Neural progenitor cell (in vitro differentiated cells): ENCODE measurements around the gene PLPP3. TPM values are rescaled to one million over a fixed set of nuclear protein-coding genes. Genes with fewer than 3 reads are reported as not detected.

ENCODE experiments used
- DNase-seq: peaks from one replicate; pipeline ENCODE4 v3.0.0-alpha.2; 2016; ENCODE audit warnings: low spot score
- H2AFZ ChIP-seq: fragments of 200-600 bp; sonication (generic); replicated peaks from 2 replicates; pipeline ENCODE4 v1.6.1; 2016; ENCODE audit warnings: antibody characterized with exemption
- H3F3A ChIP-seq: fragments of 200-600 bp; sonication (generic); 2 replicates; pipeline ENCODE4 v1.6.1; 2016; ENCODE audit warnings: antibody characterized with exemption, low read depth
- H3K27ac ChIP-seq: fragments of 200-600 bp; sonication (generic); 2 replicates; pipeline ENCODE4 v1.5.1; 2016; ENCODE audit warnings: mild to moderate bottlenecking
- H3K27me3 ChIP-seq: fragments of 200-600 bp; sonication (generic); 2 replicates; pipeline ENCODE4 v1.6.1; 2016; ENCODE audit warnings: mild to moderate bottlenecking, moderate library complexity
- H3K36me3 ChIP-seq: fragments of 200-600 bp; sonication (generic); 2 replicates; pipeline ENCODE4 v1.5.1; 2016
- H3K4me1 ChIP-seq: fragments of 200-600 bp; sonication (generic); 2 replicates; pipeline ENCODE4 v1.6.1; 2016; ENCODE audit warnings: mixed run types
- H3K4me2 ChIP-seq: fragments of 200-600 bp; sonication (generic); 2 replicates; pipeline ENCODE4 v1.6.1; 2016
- H3K4me3 ChIP-seq: fragments of 200-600 bp; sonication (generic); 2 replicates; pipeline ENCODE4 v1.5.1; 2016
- H3K79me2 ChIP-seq: fragments of 200-600 bp; sonication (generic); 2 replicates; pipeline ENCODE4 v1.6.1; 2016; ENCODE audit warnings: low read depth
- H3K9ac ChIP-seq: fragments of 200-600 bp; sonication (generic); 2 replicates; pipeline ENCODE4 v1.6.1; 2016
- H3K9me3 ChIP-seq: fragments of 200-600 bp; sonication (generic); 2 replicates; pipeline ENCODE4 v1.5.1; 2016; ENCODE audit warnings: low read depth
- H4K20me1 ChIP-seq: fragments of 200-600 bp; sonication (generic); 2 replicates; pipeline ENCODE4 v1.6.1; 2016; ENCODE audit warnings: low read depth
- H3K27ac Mint-ChIP-seq: 3 replicates; pipeline ENCODE4 v1.8.0; 2021; ENCODE audit warnings: mixed read lengths
- H3K27me3 Mint-ChIP-seq: 2 replicates; pipeline ENCODE4 v1.8.0; 2022; ENCODE audit warnings: low read depth, mild to moderate bottlenecking, inconsistent platforms, moderate library complexity, mixed read lengths; ENCODE audit not compliant: insufficient read depth
- H3K36me3 Mint-ChIP-seq: 3 replicates; pipeline ENCODE4 v1.8.0; 2021; ENCODE audit warnings: mixed read lengths
- H3K4me1 Mint-ChIP-seq: 3 replicates; pipeline ENCODE4 v1.8.0; 2021; ENCODE audit warnings: mixed read lengths
- H3K4me3 Mint-ChIP-seq: 3 replicates; pipeline ENCODE4 v1.8.0; 2021; ENCODE audit warnings: mild to moderate bottlenecking, moderate library complexity, mixed read lengths
- H3K9me3 Mint-ChIP-seq: 3 replicates; pipeline ENCODE4 v1.8.0; 2020; ENCODE audit warnings: mixed read lengths
- CTCF ChIP-seq: fragments of 200-600 bp; sonication (generic); IDR thresholded peaks from 2 replicates; pipeline ENCODE4 v1.5.1; 2017; ENCODE audit warnings: antibody characterized with exemption, mild to moderate bottlenecking
- EZH2 ChIP-seq: fragments of 200-600 bp; sonication (generic); IDR thresholded peaks from 2 replicates; pipeline ENCODE4 v1.6.1; 2017; ENCODE audit warnings: antibody characterized with exemption, mild to moderate bottlenecking, moderate library complexity
- EZH2phosphoT487 ChIP-seq: fragments of 200-600 bp; sonication (generic); IDR thresholded peaks from 2 replicates; pipeline ENCODE4 v1.6.1; 2017; ENCODE audit warnings: antibody characterized with exemption
- total RNA-seq: library from RNA; depleted of rRNA; stranded (reverse); fragments of >200 nt; gene quantifications from 2 replicates; pipeline ENCODE4 v1.2.3, GENCODE V29; 2015; ENCODE audit warnings: low replicate concordance

Gene PLPP3
- total RNA-seq, 1 donor from 2014 or later: 28.5 TPM

GRCh38 chr1:56468518-56468917 is 110.8 kb downstream of the PLPP3 start:
- no peaks in the 10 kb centered on the region for H3K36me3 ChIP-seq
- Mint-ChIP-seq H3K27me3 (no peaks in the 10 kb centered on the region), H3K4me3 (no peak overlapping the region), H3K9me3 (peaks cover 3% of the 10 kb centered on the region), H3K4me1 (peaks cover 6% of the 10 kb centered on the region), H3K36me3 (no peaks in the 10 kb centered on the region), H3K27ac (peak overlapping the region; percentile 78)
- H3K4me2 ChIP-seq: no peak overlapping the region
- no peaks in the 10 kb centered on the region for H3K27me3 ChIP-seq
- no peaks in the 10 kb centered on the region for H3K9me3 ChIP-seq
- DNase-seq: no peak
- H3K27ac ChIP-seq: no peak overlapping the region
- TF ChIP-seq EZH2phosphoT487: no peak
- TF ChIP-seq CTCF: no peak
- TF ChIP-seq EZH2: no peak
- H3K9ac ChIP-seq: no peak overlapping the region
- no peaks in the 10 kb centered on the region for H4K20me1 ChIP-seq
- H3K4me1 ChIP-seq: peaks cover 4% of the 10 kb centered on the region
- no peak overlapping the region for H3K4me3 ChIP-seq
- H2AFZ ChIP-seq: no peak overlapping the region
- no peaks in the 10 kb centered on the region for H3F3A ChIP-seq
- no peaks in the 10 kb centered on the region for H3K79me2 ChIP-seq

GRCh38 chr1:56466538-56466937 is 112.8 kb downstream of the PLPP3 start:
- Histone ChIP-seq H3K4me2 (no peak overlapping the region), H3K9ac (no peak overlapping the region), H4K20me1 (no peaks in the 10 kb centered on the region), H3K79me2 (no peaks in the 10 kb centered on the region), H2AFZ (no peak overlapping the region), H3K27ac (no peak overlapping the region), H3K36me3 (no peaks in the 10 kb centered on the region), H3K4me3 (no peak overlapping the region), H3K9me3 (no peaks in the 10 kb centered on the region), H3F3A (no peaks in the 10 kb centered on the region), H3K4me1 (peaks cover 4% of the 10 kb centered on the region), H3K27me3 (no peaks in the 10 kb centered on the region)
- Mint-ChIP-seq H3K36me3 (no peaks in the 10 kb centered on the region), H3K9me3 (peaks cover 3% of the 10 kb centered on the region), H3K4me1 (peaks cover 9% of the 10 kb centered on the region), H3K4me3 (no peak overlapping the region), H3K27ac (no peak overlapping the region), H3K27me3 (no peaks in the 10 kb centered on the region)
- no peak for TF ChIP-seq CTCF
- TF ChIP-seq EZH2phosphoT487: no peak
- no peak for TF ChIP-seq EZH2
- no peak for DNase-seq

- no peak for TF ChIP-seq EZH2phosphoT487
- no peak for TF ChIP-seq CTCF
- TF ChIP-seq EZH2: no peak
- Histone ChIP-seq H3K4me2 (no peak overlapping the region), H3K36me3 (no peaks in the 10 kb centered on the region), H3K9me3 (no peaks in the 10 kb centered on the region), H3K27ac (no peak overlapping the region), H3F3A (no peaks in the 10 kb centered on the region), H3K9ac (no peak overlapping the region), H3K27me3 (no peaks in the 10 kb centered on the region), H2AFZ (no peak overlapping the region), H3K4me1 (peaks cover 9% of the 10 kb centered on the region), H3K79me2 (no peaks in the 10 kb centered on the region), H4K20me1 (no peaks in the 10 kb centered on the region), H3K4me3 (no peak overlapping the region)
- Mint-ChIP-seq H3K36me3 (no peaks in the 10 kb centered on the region), H3K9me3 (peaks cover 3% of the 10 kb centered on the region), H3K27ac (no peak overlapping the region), H3K27me3 (peaks cover 4% of the 10 kb centered on the region), H3K4me3 (no peak overlapping the region), H3K4me1 (peaks cover 13% of the 10 kb centered on the region)
- no peak for DNase-seq
These were observed 115.1 kb downstream of the PLPP3 start for GRCh38 chr1:56464294-56464693.

GRCh38 chr1:56463376-56463775 is 116.0 kb downstream of the PLPP3 start:
- peaks cover 6% of the 10 kb centered on the region for H3K4me1 ChIP-seq
- H3K79me2 ChIP-seq: no peaks in the 10 kb centered on the region
- TF ChIP-seq EZH2phosphoT487 (no peak), CTCF (no peak), EZH2 (no peak)
- Mint-ChIP-seq H3K27ac (no peak overlapping the region), H3K4me1 (peaks cover 13% of the 10 kb centered on the region), H3K4me3 (no peak overlapping the region), H3K27me3 (peaks cover 4% of the 10 kb centered on the region), H3K36me3 (no peaks in the 10 kb centered on the region), H3K9me3 (peaks cover 5% of the 10 kb centered on the region)
- H3K9ac ChIP-seq: no peak overlapping the region
- no peak overlapping the region for H3K4me2 ChIP-seq
- no peak overlapping the region for H3K27ac ChIP-seq
- no peak overlapping the region for H2AFZ ChIP-seq
- no peak overlapping the region for H3K4me3 ChIP-seq
- no peaks in the 10 kb centered on the region for H3K36me3 ChIP-seq
- DNase-seq: no peak
- no peaks in the 10 kb centered on the region for H4K20me1 ChIP-seq
- H3K27me3 ChIP-seq: no peaks in the 10 kb centered on the region
- no peaks in the 10 kb centered on the region for H3K9me3 ChIP-seq
- no peaks in the 10 kb centered on the region for H3F3A ChIP-seq
